HepG2 (cell line): ENCODE measurements around the gene WIZ. TPM values are rescaled to one million over a fixed set of nuclear protein-coding genes. Genes with fewer than 3 reads are reported as not detected.

Source experiments
- ATAC-seq: fragments of 200-7000 bp; cut with Tn5 transposase; 3 replicates; pipeline ENCODE4 v1.9.1; 2020; ENCODE audit warnings: mild to moderate bottlenecking, moderate library complexity
- BruUV-seq: library from RNA; stranded (reverse); fragments of 400-500 nt; replicated peaks from 2 replicates; lab custom pipeline; 2021; lab: Mats Ljungman, UMichigan
- CTCF ChIA-PET: fragments of 300-600 bp; formaldehyde crosslinking; extraction: SDS; loops from one replicate; lab custom pipeline; 2021; ENCODE audit warnings: low total read pairs, inconsistent platforms, low intra/inter-chr PET ratio; lab: Yijun Ruan, JAX
- POLR2A ChIA-PET: fragments of 350-600 bp; sonication (Branson Sonifier 250); formaldehyde crosslinking; loops from one replicate; lab custom pipeline; 2020; ENCODE audit warnings: antibody characterized with exemption, inconsistent platforms; lab: Yijun Ruan, JAX
- DNase-seq: peaks from one replicate; pipeline ENCODE4 v3.0.0-alpha.2; 2015; ENCODE audit warnings: low spot score
- FAIRE-seq: peaks from 3 replicates; lab custom pipeline; 2011; peaks lifted over from hg19 to GRCh38; lab: Jason Lieb, UNC
- H2AFZ ChIP-seq: one replicate; pipeline ENCODE4 v1.6.1; 2011; ENCODE audit warnings: low read length, inconsistent platforms
- H3K27ac ChIP-seq: fragments of 300-600 bp; 3 replicates; pipeline ENCODE4 v1.8.0; 2011; ENCODE audit warnings: mixed run types, mild to moderate bottlenecking, mixed read lengths, low read length, inconsistent platforms; ENCODE audit not compliant: insufficient read depth; ENCODE audit errors: extremely low read length
- H3K27me3 ChIP-seq, 2 experiments: fragments of 200-600 bp in 1 of 2; 2 replicates in 1 of 2; 3 replicates in 1 of 2; pipeline versions ENCODE4 v1.6.0 to v1.8.0; 2011; ENCODE audit warnings: low read length in 2 of 2, mild to moderate bottlenecking in 2 of 2, moderate library complexity in 2 of 2, inconsistent platforms in 1 of 2; ENCODE audit not compliant: insufficient read depth in 2 of 2, control insufficient read depth in 1 of 2
- H3K36me3 ChIP-seq, 2 experiments: fragments of 200-600 bp in 1 of 2; replicated peaks in 1 of 2; 2 replicates in 1 of 2; 3 replicates in 1 of 2; pipeline versions ENCODE4 v1.5.1 to v1.8.0; 2011; ENCODE audit warnings: low read length in 2 of 2, inconsistent platforms in 1 of 2; ENCODE audit not compliant: insufficient read depth in 2 of 2, control insufficient read depth in 1 of 2
- H3K4me1 ChIP-seq: 2 replicates; pipeline ENCODE4 v1.5.1; 2012; ENCODE audit warnings: low read length, inconsistent platforms; ENCODE audit not compliant: insufficient read depth
- H3K4me2 ChIP-seq: 2 replicates; pipeline ENCODE4 v1.6.0; 2011; ENCODE audit warnings: low read depth, low read length, inconsistent platforms
- H3K4me3 ChIP-seq, 3 experiments: fragments of 200-600 bp in 1 of 3; sonication (generic), shearing (Covaris generic) in 1 of 3; replicated peaks in 1 of 3; 2 replicates each; pipeline ENCODE4 v1.5.1; 2011 to 2016; ENCODE audit warnings: low read length in 3 of 3, inconsistent platforms in 2 of 3, low read depth in 2 of 3, mild to moderate bottlenecking in 2 of 3, control low read depth in 1 of 3, mixed read lengths in 1 of 3; ENCODE audit not compliant: insufficient read depth in 1 of 3
- H3K79me2 ChIP-seq: one replicate; pipeline ENCODE4 v1.6.1; 2011; ENCODE audit warnings: low read length, inconsistent platforms; ENCODE audit not compliant: insufficient read depth
- H3K9ac ChIP-seq: 2 replicates; pipeline ENCODE4 v1.6.0; 2011; ENCODE audit warnings: mild to moderate bottlenecking, low read depth, low read length, inconsistent platforms; ENCODE audit not compliant: insufficient read depth
- H3K9me3 ChIP-seq: 2 replicates; pipeline ENCODE4 v1.5.1; 2012; ENCODE audit warnings: mild to moderate bottlenecking, low read length
- H4K20me1 ChIP-seq: 2 replicates; pipeline ENCODE4 v1.6.0; 2011; ENCODE audit warnings: inconsistent platforms, mild to moderate bottlenecking, low read length, moderate library complexity; ENCODE audit not compliant: insufficient read depth
- ATF7-NPFF ChIP-seq: sonication (generic); formaldehyde crosslinking; IDR thresholded peaks from 2 replicates; pipeline ENCODE4 v1.8.1; 2023; ENCODE audit warnings: mild to moderate bottlenecking, low read depth, missing genetic modification reagents, moderate library complexity
- BCL6 ChIP-seq: IDR thresholded peaks from 2 replicates; pipeline ENCODE4 v1.6.1; 2016; ENCODE audit warnings: missing genetic modification reagents, missing compliant biosample characterization
- EHMT2 ChIP-seq: fragments of 200-600 bp; sonication (generic); IDR thresholded peaks from 2 replicates; pipeline ENCODE4 v1.7.0; 2017; ENCODE audit warnings: antibody characterized with exemption, low read depth, low read length, borderline replicate concordance
- ELF1 ChIP-seq: sonication (generic); formaldehyde crosslinking; IDR thresholded peaks from 2 replicates; pipeline ENCODE4 v1.4.0; 2020; ENCODE audit warnings: missing genetic modification reagents
- FIP1L1 ChIP-seq: fragments of 200-400 bp; formaldehyde crosslinking; IDR thresholded peaks from 2 replicates; pipeline ENCODE4 v1.6.1; 2018; ENCODE audit warnings: low read depth, mild to moderate bottlenecking, low read length, moderate library complexity, borderline replicate concordance; ENCODE audit not compliant: insufficient read depth
- FOSL1 ChIP-seq: sonication (generic); formaldehyde crosslinking; IDR thresholded peaks from 2 replicates; pipeline ENCODE4 v1.9.0; 2021; ENCODE audit warnings: missing genetic modification reagents, borderline replicate concordance
- FOXA1 ChIP-seq, 2 experiments: fragments of 450-650 bp in 1 of 2; sonication (generic) in 1 of 2; formaldehyde crosslinking in 1 of 2; IDR thresholded peaks; 2 replicates each; pipeline versions ENCODE4 v1.4.0 to v1.6.1; 2016 to 2020; ENCODE audit warnings: missing genetic modification reagents in 1 of 2
- ISL2 ChIP-seq: sonication (generic); formaldehyde crosslinking; IDR thresholded peaks from 2 replicates; pipeline ENCODE4 v1.5.0; 2020; ENCODE audit warnings: missing genetic modification reagents
- KLF13 ChIP-seq: sonication (generic); formaldehyde crosslinking; IDR thresholded peaks from 2 replicates; pipeline ENCODE4 v1.4.0; 2020; ENCODE audit warnings: mild to moderate bottlenecking, missing genetic modification reagents
- KLF9 ChIP-seq: IDR thresholded peaks from 2 replicates; pipeline ENCODE4 v1.6.1; 2016; ENCODE audit warnings: low read depth
- NR2C2 ChIP-seq: sonication (generic); formaldehyde crosslinking; IDR thresholded peaks from 2 replicates; pipeline ENCODE4 v1.4.0; 2020; ENCODE audit warnings: missing genetic modification reagents, mild to moderate bottlenecking, moderate library complexity, borderline replicate concordance
- PPARG ChIP-seq: conservative IDR thresholded peaks from 2 replicates; pipeline ENCODE4 v1.6.1; 2016; ENCODE audit warnings: missing biosample characterization, missing genetic modification reagents
- SIX4 ChIP-seq: sonication (generic); formaldehyde crosslinking; IDR thresholded peaks from 2 replicates; pipeline ENCODE4 v1.4.0; 2020; ENCODE audit warnings: missing genetic modification reagents
- THAP11 ChIP-seq: IDR thresholded peaks from 2 replicates; pipeline ENCODE4 v1.6.1; 2016; ENCODE audit warnings: missing biosample characterization, missing genetic modification reagents
- ZBTB21 ChIP-seq: sonication (generic); formaldehyde crosslinking; IDR thresholded peaks from 2 replicates; pipeline ENCODE4 v1.4.0; 2020; ENCODE audit warnings: missing genetic modification reagents
- ZNF121 ChIP-seq: sonication (generic); formaldehyde crosslinking; IDR thresholded peaks from 2 replicates; pipeline ENCODE4 v1.5.0; 2020; ENCODE audit warnings: mild to moderate bottlenecking, missing genetic modification reagents
- ZNF264 ChIP-seq: sonication (generic); formaldehyde crosslinking; IDR thresholded peaks from 2 replicates; pipeline ENCODE4 v1.4.0; 2020; ENCODE audit warnings: missing genetic modification reagents
- in situ Hi-C: cut with HindIII; loops from 2 replicates; pipeline ENCODE4 v1.10.0; 2017; ENCODE audit warnings: low pct_unique_long_range_greater_than_20kb; ENCODE audit not compliant: extremely low pct_ligation_motif_present
- intact Hi-C: fragments of 100-400 bp; cut with micrococcal nuclease; formaldehyde crosslinking; loops from one replicate; pipeline ENCODE4 v1.10.0; 2022; ENCODE audit not compliant: unreplicated experiment
- polyA plus RNA-seq, 8 experiments: library from polyadenylated mRNA; depleted of rRNA in 3 of 8; stranded (reverse) in 7 of 8; unstranded in 1 of 8; fragments of >200 nt; fragmentation: Illumina TruSeq in 4 of 8; extraction: Trizol in 4 of 8; gene quantifications; 2 replicates each; pipeline versions ENCODE4 v1.2.1 to v1.2.3, GENCODE V29; 2011 to 2016; ENCODE audit warnings: low read depth in 4 of 8, missing spikeins in 1 of 8, mixed read lengths in 1 of 8; ENCODE audit not compliant: insufficient read depth in 1 of 8
- total RNA-seq, 5 experiments: library from RNA; depleted of rRNA; stranded (reverse); fragments of >200 nt; fragmentation: Illumina TruSeq; extraction: Trizol; gene quantifications; 2 replicates each; pipeline ENCODE4 v1.2.3, GENCODE V29; 2016; ENCODE audit warnings: low read depth in 1 of 5
- TF ChIP-seq, protein P1 (sequence below): sonication (generic); formaldehyde crosslinking; IDR thresholded peaks from 2 replicates; pipeline ENCODE4 v1.5.0; 2020; ENCODE audit warnings: missing genetic modification reagents
- TF ChIP-seq, protein P2 (sequence below): sonication (generic); formaldehyde crosslinking; IDR thresholded peaks from 2 replicates; pipeline ENCODE4 v1.8.1; 2023; ENCODE audit warnings: mild to moderate bottlenecking, missing genetic modification reagents, borderline replicate concordance

WIZ gene
- total and polyA plus RNA-seq, 2 of the 13 experiments (the other 11 are each of a cell fraction or from before 2014, with no cell fraction given), result 4.7 to 4.8 TPM

DNA sequence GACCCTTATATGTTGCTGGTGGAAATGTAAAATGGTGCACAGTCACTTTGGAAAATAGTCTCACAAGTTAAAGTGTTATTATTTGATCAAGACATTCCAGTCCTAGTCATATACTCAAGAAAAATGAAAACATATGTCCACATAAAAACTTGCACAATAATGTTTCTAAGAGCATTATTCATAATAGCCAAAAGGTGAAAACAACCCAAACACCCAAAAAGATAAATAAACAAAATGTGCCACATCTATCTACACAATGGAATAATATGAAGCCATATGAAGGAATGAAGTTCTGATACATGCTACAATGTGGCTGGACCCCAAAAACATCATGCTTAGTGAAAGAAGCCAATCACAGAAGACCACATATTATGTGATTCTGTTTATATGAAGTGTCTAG is 55.8 kb downstream of the WIZ start:
- intact Hi-C loops (no loop called here), in situ Hi-C loops (no loop called here)
- H3K79me2 ChIP-seq, result peaks cover 14% of the 10 kb centered on the region
- ChIA-PET POLR2A (interaction anchor here (1.1 kb wide), 1 partner anchor 25 kb away, joined by 4 read pairs; the partner anchor contains the start of gene AKAP8L), CTCF (no interaction called here)
- ATAC-seq (no peak), DNase-seq (no peak), FAIRE-seq (no peak)
- peaks cover 24 to 61% of the 10 kb centered on the region in 2 experiments for H3K36me3 ChIP-seq
- H3K9ac ChIP-seq, result no peak overlapping the region
- TF ChIP-seq FOSL1 (no peak), PPARG (no peak), ZNF264 (CRISPR knock-in tag) (no peak), NR2C2 (CRISPR knock-in tag) (no peak), FIP1L1 (no peak), BCL6 (CRISPR knock-in tag) (no peak), ELF1 (CRISPR knock-in tag) (no peak), THAP11 (no peak), EHMT2 (no peak), KLF13 (CRISPR knock-in tag) (no peak), KLF9 (CRISPR knock-in tag) (no peak), FOXA1 (IDR thresholded peaks at IDR 0.05) (no peak), FOXA1 (CRISPR knock-in tag; IDR thresholded peaks at IDR 0.05) (no peak), ISL2 (CRISPR knock-in tag) (no peak), ATF7-NPFF (no peak), ZBTB21 (CRISPR knock-in tag) (no peak), SIX4 (CRISPR knock-in tag) (no peak), ZNF121 (CRISPR knock-in tag) (no peak)
- TF ChIP-seq, protein P1, sequence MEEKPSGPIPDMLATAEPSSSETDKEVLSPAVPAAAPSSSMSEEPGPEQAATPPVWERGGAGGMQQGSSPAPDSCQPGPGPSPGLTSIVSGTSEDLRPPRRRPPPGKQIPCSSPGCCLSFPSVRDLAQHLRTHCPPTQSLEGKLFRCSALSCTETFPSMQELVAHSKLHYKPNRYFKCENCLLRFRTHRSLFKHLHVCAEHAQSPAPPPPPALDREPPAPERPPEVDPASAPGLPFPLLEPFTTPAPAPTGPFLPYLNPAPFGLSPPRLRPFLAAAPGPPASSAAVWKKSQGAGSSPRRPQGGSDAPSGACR, result no peak
- TF ChIP-seq, protein P2, sequence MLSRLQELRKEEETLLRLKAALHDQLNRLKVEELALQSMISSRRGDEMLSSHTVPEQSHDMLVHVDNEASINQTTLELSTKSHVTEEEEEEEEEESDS (CRISPR knock-in tag), result no peak
- no peaks in the 10 kb centered on the region; the same call in 1 of the 2 replicates for H4K20me1 ChIP-seq
- no peaks in the 10 kb centered on the region for H3K27me3 ChIP-seq
- no TSS peak for BruUV-seq
- no peak overlapping the region for H2AFZ ChIP-seq
- no peak overlapping the region for H3K27ac ChIP-seq
- H3K9me3 ChIP-seq, result no peaks in the 10 kb centered on the region
- no peaks in the 10 kb centered on the region for H3K4me1 ChIP-seq
- no peak overlapping the region for H3K4me2 ChIP-seq
- no peak overlapping the region for H3K4me3 ChIP-seq
